Fibroblast of lung (primary cell): Measurements from ENCODE around the gene KCNMA1.

ENCODE experiments used
- EZH2 ChIP-seq: IDR thresholded peaks from 2 replicates; pipeline ENCODE4 v1.5.1; 2012; ENCODE audit warnings: low read length, control low read depth, mild to moderate bottlenecking; ENCODE audit errors: missing control alignments
- TF ChIP-seq, protein P1 (sequence below), 2 donors: IDR thresholded peaks in 1 of 2; conservative IDR thresholded peaks in 1 of 2; 1 replicate in 1 of 2; 2 replicates in 1 of 2; pipeline ENCODE4 v1.5.1; 2011 to 2012; ENCODE audit warnings: low read length in 2 of 2, control low read depth in 1 of 2, inconsistent platforms in 1 of 2, low read depth in 1 of 2, mild to moderate bottlenecking in 1 of 2

- TF ChIP-seq, protein P1, sequence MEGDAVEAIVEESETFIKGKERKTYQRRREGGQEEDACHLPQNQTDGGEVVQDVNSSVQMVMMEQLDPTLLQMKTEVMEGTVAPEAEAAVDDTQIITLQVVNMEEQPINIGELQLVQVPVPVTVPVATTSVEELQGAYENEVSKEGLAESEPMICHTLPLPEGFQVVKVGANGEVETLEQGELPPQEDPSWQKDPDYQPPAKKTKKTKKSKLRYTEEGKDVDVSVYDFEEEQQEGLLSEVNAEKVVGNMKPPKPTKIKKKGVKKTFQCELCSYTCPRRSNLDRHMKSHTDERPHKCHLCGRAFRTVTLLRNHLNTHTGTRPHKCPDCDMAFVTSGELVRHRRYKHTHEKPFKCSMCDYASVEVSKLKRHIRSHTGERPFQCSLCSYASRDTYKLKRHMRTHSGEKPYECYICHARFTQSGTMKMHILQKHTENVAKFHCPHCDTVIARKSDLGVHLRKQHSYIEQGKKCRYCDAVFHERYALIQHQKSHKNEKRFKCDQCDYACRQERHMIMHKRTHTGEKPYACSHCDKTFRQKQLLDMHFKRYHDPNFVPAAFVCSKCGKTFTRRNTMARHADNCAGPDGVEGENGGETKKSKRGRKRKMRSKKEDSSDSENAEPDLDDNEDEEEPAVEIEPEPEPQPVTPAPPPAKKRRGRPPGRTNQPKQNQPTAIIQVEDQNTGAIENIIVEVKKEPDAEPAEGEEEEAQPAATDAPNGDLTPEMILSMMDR (conservative IDR thresholded peaks at IDR 0.05 in 1 of 2, IDR thresholded peaks at IDR 0.05 in 1 of 2; ENCODE audit: low read depth in 1 of 2, low read length in 2 of 2), result no peak
- TF ChIP-seq EZH2, result no peak
Observed at GRCh38 chr10:77532068-77532467, 105.5 kb downstream of the KCNMA1 start.
